H54 (cell line): ENCODE measurements around the gene CELA1.

Source experiments
- DNase-seq: peaks from one replicate; pipeline ENCODE4 v3.0.0; 2011; ENCODE audit warnings: low spot score, mixed read lengths; ENCODE audit not compliant: insufficient read length
- FAIRE-seq: peaks from 3 replicates; lab custom pipeline; 2011; peaks lifted over from hg19 to GRCh38; lab: Jason Lieb, UNC
- POLR2A ChIP-seq: IDR thresholded peaks from 2 replicates; pipeline ENCODE4 v1.6.1; 2011; ENCODE audit warnings: low read depth, mild to moderate bottlenecking, low read length

CELA1 gene

GRCh38 chr12:51368640-51369517 lies 22.4 kb upstream of the CELA1 start:
- FAIRE-seq (no peak), DNase-seq (no peak)
- no peak for TF ChIP-seq POLR2A

DNA sequence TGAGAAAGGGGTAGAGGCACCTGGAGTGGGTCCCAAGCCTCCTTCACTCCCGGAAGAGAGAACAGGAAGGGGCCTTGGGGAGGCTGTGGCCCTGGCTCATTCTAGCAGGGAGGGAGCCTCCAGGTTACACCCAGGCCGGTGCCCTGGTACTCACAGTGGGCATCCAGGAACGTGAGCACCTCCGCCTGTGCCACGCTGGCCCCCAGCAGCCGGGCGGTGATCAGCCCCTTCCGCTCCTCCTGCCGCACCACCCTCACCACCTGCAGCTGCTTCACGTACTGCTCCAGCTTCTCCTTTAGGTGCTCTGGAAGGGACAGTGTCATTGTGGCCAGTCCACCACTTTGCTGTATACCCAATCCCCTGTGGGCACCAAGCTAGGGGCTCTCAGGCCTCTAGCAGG lies 18.8 kb upstream of the CELA1 start:
- FAIRE-seq (no peak), DNase-seq (no peak)
- no peak for TF ChIP-seq POLR2A

DNA sequence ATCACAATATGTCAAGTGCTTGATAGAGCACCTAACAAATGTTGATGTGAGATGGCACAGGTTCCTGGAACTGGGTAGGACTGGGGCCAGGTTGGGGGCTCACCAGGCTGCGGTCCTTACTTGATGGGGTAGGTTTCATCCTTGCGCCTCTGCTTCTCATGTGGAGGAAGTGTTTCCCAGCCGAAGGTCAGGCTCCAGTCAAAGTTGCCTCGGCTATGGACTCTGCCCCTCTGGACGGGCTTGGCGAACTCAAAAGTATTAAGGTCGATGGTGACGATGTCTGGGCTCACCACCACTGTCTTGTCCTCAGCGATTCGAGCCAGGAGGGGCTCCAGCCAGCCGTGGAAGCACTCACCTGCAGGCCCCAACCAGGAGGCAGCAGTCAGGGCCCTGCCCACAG lies 17.5 kb upstream of the CELA1 start:
- no peak for DNase-seq
- TF ChIP-seq POLR2A, result no peak
- FAIRE-seq, result no peak

GRCh38 chr12:51362747-51363342 lies 16.4 kb upstream of the CELA1 start:
- DNase-seq (no peak), FAIRE-seq (no peak)
- TF ChIP-seq POLR2A, result no peak

GRCh38 chr12:51362307-51362706 lies 15.8 kb upstream of the CELA1 start:
- DNase-seq, result no peak
- no peak for TF ChIP-seq POLR2A
- FAIRE-seq, result no peak

- no peak for TF ChIP-seq POLR2A
- FAIRE-seq (no peak), DNase-seq (no peak)
Observed at GRCh38 chr12:51361161-51362016, 14.9 kb upstream of the CELA1 start.

- DNase-seq (no peak), FAIRE-seq (no peak)
- TF ChIP-seq POLR2A, result no peak
Observed at GRCh38 chr12:51360315-51360714, 13.8 kb upstream of the CELA1 start.

DNA sequence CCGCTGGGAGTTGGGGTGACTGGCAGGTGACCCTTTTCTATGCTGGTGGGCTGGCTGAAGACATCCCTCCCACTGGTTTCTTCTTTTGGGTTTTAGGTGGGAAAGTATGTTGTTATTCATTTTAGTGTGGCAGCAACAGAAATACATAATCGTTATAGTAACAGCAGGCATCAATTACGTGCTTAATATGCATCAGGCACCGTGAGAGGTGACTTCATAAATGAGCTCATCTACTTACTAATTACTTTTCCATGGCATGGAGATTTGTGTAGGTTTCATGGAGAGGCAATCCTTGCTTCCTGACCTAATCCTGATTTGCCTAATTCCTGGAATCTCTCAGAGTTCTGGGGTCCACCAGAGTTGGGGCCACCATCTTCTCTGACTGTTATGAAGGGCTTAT lies 13.4 kb upstream of the CELA1 start:
- TF ChIP-seq POLR2A, result no peak
- no peak for FAIRE-seq
- DNase-seq, result no peak

GRCh38 chr12:51358496-51358895 lies 12.0 kb upstream of the CELA1 start:
- no peak for TF ChIP-seq POLR2A
- DNase-seq (no peak), FAIRE-seq (no peak)

DNA sequence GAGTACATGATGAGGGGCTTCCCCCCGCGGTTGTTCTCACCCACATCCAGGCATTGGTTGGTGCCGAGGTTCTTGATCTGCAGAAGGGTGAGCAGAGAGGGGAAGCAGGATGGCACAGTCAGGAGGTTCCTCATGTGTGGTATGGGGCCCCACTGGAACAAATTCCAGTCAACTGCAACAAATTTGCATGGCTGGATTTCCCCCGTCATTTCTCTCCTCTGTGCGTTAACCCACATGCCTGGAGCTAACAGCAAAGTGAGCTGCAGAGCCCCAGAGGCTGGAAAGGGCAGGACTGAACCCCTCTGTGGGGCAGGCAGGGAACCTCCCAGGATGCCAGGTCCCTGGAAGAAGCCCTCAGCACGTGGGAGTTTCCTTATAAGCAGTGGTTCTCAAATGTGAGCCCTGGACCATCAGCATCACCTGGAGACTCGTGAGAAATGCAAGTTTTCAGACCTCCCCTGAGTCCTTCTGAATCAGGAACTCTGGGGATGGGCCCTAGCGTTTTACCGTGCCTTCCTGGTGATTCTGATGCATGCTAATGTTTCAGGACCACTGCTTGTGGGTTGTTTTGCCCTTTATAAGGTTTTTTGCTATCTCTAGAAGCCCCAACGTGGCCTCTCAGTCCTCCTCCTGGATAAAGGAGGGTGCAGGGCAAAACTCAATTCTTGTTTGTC lies 11.0 kb upstream of the CELA1 start:
- no peak for FAIRE-seq
- TF ChIP-seq POLR2A, result no peak
- no peak for DNase-seq

GRCh38 chr12:51351913-51352532 lies 5.5 kb upstream of the CELA1 start:
- peak; percentile 52 for DNase-seq
- peak; percentile 68 for FAIRE-seq
- TF ChIP-seq POLR2A, result no peak

GRCh38 chr12:51349026-51349425 lies 2.5 kb upstream of the CELA1 start:
- DNase-seq (no peak), FAIRE-seq (no peak)
- TF ChIP-seq POLR2A, result no peak

DNA sequence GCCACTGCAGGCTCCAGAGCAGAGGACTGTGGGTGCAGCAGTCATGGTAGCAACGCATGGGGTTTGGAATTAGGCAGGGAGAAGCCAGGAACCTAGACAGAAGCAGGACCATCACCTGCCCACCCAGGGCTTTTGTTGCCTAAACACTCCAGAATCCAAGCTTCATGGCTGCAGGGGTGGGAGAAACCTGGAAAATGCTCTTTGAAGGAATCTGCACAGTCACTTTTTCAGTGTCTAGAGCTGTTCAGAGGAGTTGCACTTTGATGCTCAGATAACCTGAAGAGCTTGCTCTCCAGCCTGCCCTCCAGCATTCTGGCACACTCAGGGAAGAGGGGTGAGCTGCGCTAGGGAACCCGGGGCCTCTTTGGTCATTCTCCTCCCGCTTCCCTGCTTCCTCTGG lies 1.6 kb upstream of the CELA1 start:
- DNase-seq (no peak), FAIRE-seq (no peak)
- no peak for TF ChIP-seq POLR2A
